ENCODE results near the gene CBFA2T3. TPM values are rescaled to one million over a fixed set of nuclear protein-coding genes. Genes with fewer than 3 reads are reported as not detected.

CBFA2T3 gene
- total and polyA plus RNA-seq, 2 donors (not counting 1 experiment from before 2014, with no cell fraction given) = 40.8 to 58.3 TPM

- no peaks in the 10 kb centered on the region for H3K27me3 Mint-ChIP-seq
- DNase-seq = peak; percentile 83
- H3K9me3 Mint-ChIP-seq (ENCODE audit: insufficient read depth) = no peaks in the 10 kb centered on the region
- Histone ChIP-seq H3K4me3 (ENCODE audit: control extremely low read depth in 1 of 5, extremely low read depth in 1 of 5, insufficient read depth in 1 of 5, low read depth in 2 of 5, low read length in 4 of 5) (peak overlapping the region; percentile 80 to 98 (median 93)), H4K20me1 (ENCODE audit: control insufficient read depth, insufficient read depth, low read length, poor library complexity, severe bottlenecking) (peaks cover 40% of the 10 kb centered on the region), H3K79me2 (ENCODE audit: control insufficient read depth, insufficient read depth, low read length) (peaks cover 46% of the 10 kb centered on the region), H2AFZ (ENCODE audit: insufficient read depth, low read depth, low read length, poor library complexity, severe bottlenecking) (peak overlapping the region; percentile 92), H3K36me3 (replicated peaks in 1 of 2; ENCODE audit: control extremely low read depth in 1 of 2, control insufficient read depth in 1 of 2, extremely low read depth in 1 of 2, insufficient read depth in 2 of 2, low read length in 1 of 2) (peaks cover 0 to 34% of the 10 kb centered on the region in 2 experiments), H3K27me3 (replicated peaks in 1 of 4; ENCODE audit: control extremely low read depth in 1 of 4, control insufficient read depth in 3 of 4, insufficient read depth in 4 of 4, low read length in 3 of 4) (no peaks in the 10 kb centered on the region), H3K9ac (ENCODE audit: low read length) (peak overlapping the region; percentile 87), H3K9me3 (ENCODE audit: control extremely low read depth in 1 of 3, control insufficient read depth in 2 of 3, insufficient read depth in 1 of 3, low read length in 2 of 3) (no peaks in the 10 kb centered on the region), H3K4me1 (ENCODE audit: control insufficient read depth in 2 of 2, insufficient read depth in 2 of 2, low read length in 2 of 2) (peaks cover 30 to 36% of the 10 kb centered on the region in 2 donors), H3K27ac (ENCODE audit: low read length in 2 of 2) (peak overlapping the region in 1 of 2 donors; percentile 80), H3K4me2 (replicated peaks; ENCODE audit: low read depth, low read length, poor library complexity, severe bottlenecking) (peak overlapping the region; percentile 91)
- H3K4me1 Mint-ChIP-seq = peaks cover 34% of the 10 kb centered on the region
- CTCF ChIA-PET = interaction anchor here (0.8 to 3.0 kb wide), 25 partner anchors 9 to 769 kb away, joined by 3 to 50 read pairs (median 3); partner anchors contain the start of genes APRT, PABPN1L, PIEZO1 and ZNF778
- no peak for TF ChIP-seq EZH2 (IDR thresholded peaks at IDR 0.05; ENCODE audit: borderline replicate concordance, insufficient read depth, low read depth, low read length, poor library complexity, severe bottlenecking)
- TF ChIP-seq, protein P1, sequence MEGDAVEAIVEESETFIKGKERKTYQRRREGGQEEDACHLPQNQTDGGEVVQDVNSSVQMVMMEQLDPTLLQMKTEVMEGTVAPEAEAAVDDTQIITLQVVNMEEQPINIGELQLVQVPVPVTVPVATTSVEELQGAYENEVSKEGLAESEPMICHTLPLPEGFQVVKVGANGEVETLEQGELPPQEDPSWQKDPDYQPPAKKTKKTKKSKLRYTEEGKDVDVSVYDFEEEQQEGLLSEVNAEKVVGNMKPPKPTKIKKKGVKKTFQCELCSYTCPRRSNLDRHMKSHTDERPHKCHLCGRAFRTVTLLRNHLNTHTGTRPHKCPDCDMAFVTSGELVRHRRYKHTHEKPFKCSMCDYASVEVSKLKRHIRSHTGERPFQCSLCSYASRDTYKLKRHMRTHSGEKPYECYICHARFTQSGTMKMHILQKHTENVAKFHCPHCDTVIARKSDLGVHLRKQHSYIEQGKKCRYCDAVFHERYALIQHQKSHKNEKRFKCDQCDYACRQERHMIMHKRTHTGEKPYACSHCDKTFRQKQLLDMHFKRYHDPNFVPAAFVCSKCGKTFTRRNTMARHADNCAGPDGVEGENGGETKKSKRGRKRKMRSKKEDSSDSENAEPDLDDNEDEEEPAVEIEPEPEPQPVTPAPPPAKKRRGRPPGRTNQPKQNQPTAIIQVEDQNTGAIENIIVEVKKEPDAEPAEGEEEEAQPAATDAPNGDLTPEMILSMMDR (IDR thresholded peaks at IDR 0.05) = peak; percentile 77
- intact Hi-C loops (cut with micrococcal nuclease) = loop anchor here (1.0 to 2.0 kb wide), 7 partner anchors 46 to 359 kb away; partner anchors contain the start of genes CDH15, CDT1, PIEZO1 and ZNF778
- H3K27ac Mint-ChIP-seq = peak overlapping the region; percentile 94
- peak; percentile 42 for ATAC-seq (ENCODE audit: low read depth)
- POLR2A ChIA-PET = interaction anchor here (0.6 to 1.9 kb wide), 6 partner anchors 45 to 360 kb away, joined by 3 to 11 read pairs (median 3); partner anchors contain the start of genes APRT and ZNF778
- 16% methylated on average over 12 of the region's 12 CpGs for WGBS (ENCODE audit: insufficient coverage)
- H3K4me3 Mint-ChIP-seq = peak overlapping the region; percentile 97
These were observed 119.2 kb downstream of the CBFA2T3 start for GRCh38 chr16:88857728-88858339.

All from B cell (primary cell).